Body of pancreas (tissue), 4 donors: ENCODE results near the gene IFT122. TPM values are rescaled to one million over a fixed set of nuclear protein-coding genes. Genes with fewer than 3 reads are reported as not detected.

ENCODE experiments used
- ATAC-seq: fragments of 150-250 bp; one replicate; pipeline ENCODE4 v1.9.1; 2016
- DNase-seq, 4 donors: peaks; one replicate each; pipeline ENCODE4 v3.0.0-alpha.2; 2019
- H3K27ac ChIP-seq, 4 donors: fragments of 200-600 bp; sonication (generic); 1 replicate in 3 of 4; 2 replicates in 1 of 4; pipeline versions ENCODE4 v1.5.1 to v1.6.1; 2016 to 2019; ENCODE audit warnings: mild to moderate bottlenecking in 1 of 4, mixed read lengths in 1 of 4, moderate library complexity in 1 of 4
- H3K27me3 ChIP-seq, 2 donors: fragments of 200-600 bp; sonication (generic); one replicate each; pipeline ENCODE4 v1.6.0; 2016; ENCODE audit warnings: mild to moderate bottlenecking in 1 of 2
- H3K36me3 ChIP-seq, 2 donors: fragments of 200-600 bp; sonication (generic); replicated peaks in 1 of 2; 2 replicates each; pipeline ENCODE4 v1.5.1; 2016; ENCODE audit warnings: low read depth in 2 of 2; ENCODE audit not compliant: insufficient read depth in 1 of 2
- H3K4me1 ChIP-seq: fragments of 200-600 bp; sonication (generic); one replicate; pipeline ENCODE4 v1.6.0; 2016
- H3K4me3 ChIP-seq, 2 donors: fragments of 200-600 bp; sonication (generic); 1 replicate in 1 of 2; 2 replicates in 1 of 2; pipeline ENCODE4 v1.5.1; 2016 to 2019
- H3K9me3 ChIP-seq, 3 donors: fragments of 200-600 bp; sonication (generic); 1 replicate in 2 of 3; 2 replicates in 1 of 3; pipeline ENCODE4 v1.5.1; 2016
- CTCF ChIP-seq, 7 experiments: fragments of 450-650 bp in 4 of 7; fragments of 200-600 bp in 3 of 7; sonication (generic) in 3 of 7; IDR thresholded peaks; one replicate each; pipeline ENCODE4 v1.5.1; 2016 to 2019; ENCODE audit warnings: antibody characterized with exemption in 7 of 7
- POLR2A ChIP-seq, 3 donors: fragments of 450-650 bp; IDR thresholded peaks; one replicate each; pipeline ENCODE4 v1.6.1; 2016; ENCODE audit warnings: antibody characterized with exemption in 3 of 3, mild to moderate bottlenecking in 2 of 3
- WGBS, 2 donors: methylation state at CpG; one replicate each; pipeline ENCODE4 v1.1.5; 2017; 5-methylcytosine and 5-hydroxymethylcytosine counted together
- intact Hi-C: fragments of 100-400 bp; cut with DNase I; formaldehyde crosslinking; loops from one replicate; pipeline ENCODE4 v1.15.1; 2023
- total RNA-seq, 2 donors: library from RNA; depleted of rRNA; stranded (reverse); fragments of >200 nt; gene quantifications; one replicate each; pipeline ENCODE4 v1.1.0, GENCODE V29; 2016

Gene IFT122
- total RNA-seq, 2 donors from 2014 or later: 10.5 to 34.8 TPM

- no peak for DNase-seq
- no peaks in the 10 kb centered on the region for H3K4me1 ChIP-seq
- intact Hi-C loops: no loop called here
- ATAC-seq: no peak
- H3K9me3 ChIP-seq: no peaks in the 10 kb centered on the region
- H3K4me3 ChIP-seq: no peak overlapping the region
- no peaks in the 10 kb centered on the region for H3K27me3 ChIP-seq
- 89 to 91% methylated on average over 11 to 15 of the region's 15 CpGs for WGBS, 2 donors
- H3K27ac ChIP-seq: no peak overlapping the region
- H3K36me3 ChIP-seq: peaks cover 0 to 4% of the 10 kb centered on the region in 2 donors
- TF ChIP-seq POLR2A (IDR thresholded peaks at IDR 0.05) (no peak), CTCF (IDR thresholded peaks at IDR 0.05) (no peak)
These were observed 80.1 kb downstream of the IFT122 start for GRCh38 chr3:129519896-129520715.

GRCh38 chr3:129520960-129521359 is 80.9 kb downstream of the IFT122 start:
- no peak overlapping the region for H3K4me3 ChIP-seq
- WGBS, 2 donors: 80 to 85% methylated on average over 1 to 4 of the region's 4 CpGs
- no peaks in the 10 kb centered on the region for H3K9me3 ChIP-seq
- H3K36me3 ChIP-seq: peaks cover 0 to 4% of the 10 kb centered on the region in 2 donors
- no peak for TF ChIP-seq POLR2A (IDR thresholded peaks at IDR 0.05)
- no peak overlapping the region for H3K27ac ChIP-seq
- H3K27me3 ChIP-seq: no peaks in the 10 kb centered on the region
- no peaks in the 10 kb centered on the region for H3K4me1 ChIP-seq
- intact Hi-C loops: no loop called here
- ATAC-seq (no peak), DNase-seq (no peak)

- no peak overlapping the region for H3K4me3 ChIP-seq
- no peak for TF ChIP-seq POLR2A (IDR thresholded peaks at IDR 0.05)
- TF ChIP-seq CTCF (IDR thresholded peaks at IDR 0.05): no peak
- H3K4me1 ChIP-seq: no peaks in the 10 kb centered on the region
- H3K36me3 ChIP-seq: peaks cover 0 to 4% of the 10 kb centered on the region in 2 donors
- DNase-seq: no peak
- intact Hi-C loops: no loop called here
- WGBS, 2 donors: 79 to 82% methylated on average over 8 of the region's 8 CpGs
- H3K9me3 ChIP-seq: no peaks in the 10 kb centered on the region
- H3K27me3 ChIP-seq: no peaks in the 10 kb centered on the region
- H3K27ac ChIP-seq: no peak overlapping the region
- no peak for ATAC-seq
These were observed 81.6 kb downstream of the IFT122 start for GRCh38 chr3:129521611-129522010.

DNA sequence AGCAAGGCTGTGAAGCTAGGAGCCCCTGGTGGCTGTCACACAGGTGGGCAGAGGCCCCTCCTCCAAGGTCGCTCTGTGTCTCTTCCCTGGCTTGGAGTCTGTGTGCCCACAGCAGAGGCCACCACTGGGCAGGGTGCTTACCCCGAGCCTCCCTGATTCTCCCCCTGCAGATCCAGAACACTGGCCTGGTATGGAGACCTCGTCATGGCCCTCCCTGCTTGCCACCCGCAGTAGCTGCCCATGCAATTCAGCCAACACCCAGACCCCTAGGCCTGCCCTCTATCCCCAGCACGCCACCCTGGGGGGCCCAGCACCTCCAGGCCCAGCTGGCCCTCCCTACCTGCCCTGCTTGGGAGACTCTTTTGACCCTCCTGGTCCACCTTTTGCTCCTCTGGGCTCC is 82.9 kb downstream of the IFT122 start:
- 83 to 84% methylated on average over 4 to 5 of the region's 5 CpGs for WGBS, 2 donors
- TF ChIP-seq POLR2A (IDR thresholded peaks at IDR 0.05): no peak
- TF ChIP-seq CTCF (IDR thresholded peaks at IDR 0.05): no peak
- no peaks in the 10 kb centered on the region for H3K27me3 ChIP-seq
- no peak for DNase-seq
- no peak for ATAC-seq
- H3K4me3 ChIP-seq: no peak overlapping the region
- H3K9me3 ChIP-seq: no peaks in the 10 kb centered on the region
- H3K36me3 ChIP-seq: peaks cover 0 to 4% of the 10 kb centered on the region in 2 donors
- no peaks in the 10 kb centered on the region for H3K4me1 ChIP-seq
- intact Hi-C loops: no loop called here
- no peak overlapping the region for H3K27ac ChIP-seq

DNA sequence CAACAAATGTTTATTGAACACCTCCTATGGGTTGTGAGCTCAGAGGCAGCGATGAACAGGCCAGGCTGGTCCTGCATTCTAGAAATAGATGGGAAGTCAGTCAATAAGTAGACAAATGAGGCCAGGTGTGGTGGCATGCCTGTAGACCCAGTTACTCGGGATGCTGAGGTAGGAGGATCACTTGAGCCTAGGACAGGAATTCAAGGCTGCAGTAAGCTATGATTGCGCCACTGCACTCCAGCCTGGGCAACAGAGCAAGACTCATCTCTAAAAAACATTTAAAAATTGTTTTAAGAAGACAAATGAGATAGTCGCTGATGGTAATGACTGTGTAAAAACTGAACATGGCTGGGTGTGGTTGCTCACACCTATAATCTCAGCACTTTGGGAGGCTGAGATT is 84.1 kb downstream of the IFT122 start:
- intact Hi-C loops: no loop called here
- Histone ChIP-seq H3K27me3 (no peaks in the 10 kb centered on the region), H3K27ac (no peak overlapping the region), H3K9me3 (no peaks in the 10 kb centered on the region), H3K4me1 (no peaks in the 10 kb centered on the region), H3K4me3 (no peak overlapping the region), H3K36me3 (peaks cover 0 to 3% of the 10 kb centered on the region in 2 donors)
- no peak for DNase-seq
- TF ChIP-seq CTCF (IDR thresholded peaks at IDR 0.05): no peak
- no peak for TF ChIP-seq POLR2A (IDR thresholded peaks at IDR 0.05)
- ATAC-seq: no peak
- WGBS, 2 donors: 74 to 82% methylated on average over 4 of the region's 4 CpGs
